ENCODE results near the gene KRT36.

GRCh38 chr17:41464682-41465081 is 25.0 kb downstream of the KRT36 start:
- TF ChIP-seq CTCF (IDR thresholded peaks at IDR 0.05; ENCODE audit: low read length), result no peak
- no peak for TF ChIP-seq EZH2 (IDR thresholded peaks at IDR 0.05; ENCODE audit: borderline replicate concordance, low read length)

All from OCI-LY1 (cell line).